Fibroblast of villous mesenchyme (primary cell): Measurements from ENCODE around the gene PARVA. TPM values are rescaled to one million over a fixed set of nuclear protein-coding genes. Genes with fewer than 3 reads are reported as not detected.

Source experiments
- DNase-seq: peaks from one replicate; pipeline ENCODE4 v3.0.0-alpha.2; 2010; ENCODE audit warnings: low read depth
- H3K4me3 ChIP-seq: 2 replicates; pipeline ENCODE4 v1.5.1; 2011; ENCODE audit warnings: low read depth, mild to moderate bottlenecking, low read length
- CTCF ChIP-seq: IDR thresholded peaks from 2 replicates; pipeline ENCODE4 v1.5.1; 2012; ENCODE audit warnings: low read depth, mild to moderate bottlenecking, low read length; ENCODE audit not compliant: insufficient read depth
- total RNA-seq: library from RNA; depleted of rRNA; stranded (reverse); fragments of >200 nt; gene quantifications from 2 replicates; pipeline ENCODE4 v1.2.3, GENCODE V29; 2012

PARVA gene
- total RNA-seq, 1 donor = 76.4 TPM

GRCh38 chr11:12377824-12378593 is 638 bp downstream of the PARVA start:
- peak overlapping the region; percentile 83 for H3K4me3 ChIP-seq
- peak; percentile 89 for DNase-seq
- peak; percentile 20 for TF ChIP-seq CTCF

DNA sequence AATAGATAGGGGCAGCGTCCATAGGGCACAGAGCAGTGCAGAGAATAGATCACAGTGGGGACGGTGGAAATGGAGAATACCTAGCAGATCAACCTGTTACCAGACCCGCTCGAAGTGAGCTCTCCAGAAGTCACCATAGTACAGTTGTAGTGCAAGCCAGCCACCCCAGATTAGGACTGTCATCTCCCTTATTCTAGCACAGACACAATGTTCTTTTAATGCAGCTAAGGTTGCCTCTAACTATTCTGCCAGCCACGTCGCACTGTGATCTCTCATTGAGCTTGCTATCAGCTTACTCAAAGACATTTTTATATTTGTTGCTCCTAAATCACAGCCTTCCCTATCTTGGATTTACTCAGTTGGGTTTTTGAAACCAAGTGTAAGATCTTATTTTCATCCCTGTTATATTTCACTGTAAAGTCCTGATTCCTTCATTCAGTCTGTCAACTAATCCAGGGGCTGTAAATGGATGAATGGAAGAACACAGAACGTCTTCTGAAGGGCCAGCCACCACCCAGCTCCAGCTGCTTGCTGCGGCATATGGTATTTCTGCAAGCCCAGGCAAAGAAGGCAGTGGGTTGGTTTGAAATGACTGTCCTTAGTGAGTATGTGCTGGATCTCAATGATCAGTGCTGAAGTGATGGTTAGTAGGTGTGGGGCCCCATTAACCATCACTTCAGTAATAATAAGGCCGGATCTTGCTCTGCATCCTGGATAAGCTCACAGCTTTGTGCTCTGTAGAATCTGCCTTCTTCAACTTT is 3.4 kb downstream of the PARVA start:
- H3K4me3 ChIP-seq = no peak overlapping the region
- DNase-seq = no peak
- TF ChIP-seq CTCF = no peak

DNA sequence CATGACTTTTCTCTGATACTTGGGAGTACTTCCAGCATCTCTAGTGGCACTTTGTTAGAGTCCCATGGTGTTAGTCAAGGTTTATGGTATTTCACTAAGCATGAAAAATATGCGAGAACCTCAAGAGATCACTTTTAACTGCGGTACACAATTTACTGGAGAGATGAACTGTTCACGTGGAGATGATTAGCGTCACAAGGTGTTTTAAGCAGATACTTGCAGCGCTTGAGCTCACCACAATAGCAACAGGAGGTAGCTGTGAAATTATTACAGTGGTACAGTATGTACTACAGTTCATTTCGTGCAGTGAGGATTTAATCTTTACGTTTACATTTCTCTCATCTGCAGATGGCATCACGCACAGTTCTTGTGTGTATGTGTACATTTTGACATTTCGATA is 4.5 kb downstream of the PARVA start:
- H3K4me3 ChIP-seq = no peak overlapping the region
- no peak for TF ChIP-seq CTCF
- no peak for DNase-seq

- H3K4me3 ChIP-seq = no peak overlapping the region
- no peak for DNase-seq
- TF ChIP-seq CTCF = no peak
These were observed 5.1 kb downstream of the PARVA start for GRCh38 chr11:12382451-12382850.

- H3K4me3 ChIP-seq = no peak overlapping the region
- TF ChIP-seq CTCF = no peak
- DNase-seq = no peak
These were observed 8.9 kb downstream of the PARVA start for GRCh38 chr11:12386309-12386708.

GRCh38 chr11:12386745-12387144 is 9.4 kb downstream of the PARVA start:
- no peak for DNase-seq
- TF ChIP-seq CTCF = no peak

More at GRCh38 chr11:12386745-12387144, 9.4 kb downstream of the PARVA start:
- H3K4me3 ChIP-seq = no peak overlapping the region
